ENCODE results near the gene MLKL. TPM values are rescaled to one million over a fixed set of nuclear protein-coding genes. Genes with fewer than 3 reads are reported as not detected.
"Not testable (repeated sequence)": the region's sequence is repeated elsewhere in the genome, so short reads cannot be mapped to it uniquely, and the experiment has no call there.

MLKL gene
- total RNA-seq, 1 donor from 2014 or later, result 11.5 TPM

DNA sequence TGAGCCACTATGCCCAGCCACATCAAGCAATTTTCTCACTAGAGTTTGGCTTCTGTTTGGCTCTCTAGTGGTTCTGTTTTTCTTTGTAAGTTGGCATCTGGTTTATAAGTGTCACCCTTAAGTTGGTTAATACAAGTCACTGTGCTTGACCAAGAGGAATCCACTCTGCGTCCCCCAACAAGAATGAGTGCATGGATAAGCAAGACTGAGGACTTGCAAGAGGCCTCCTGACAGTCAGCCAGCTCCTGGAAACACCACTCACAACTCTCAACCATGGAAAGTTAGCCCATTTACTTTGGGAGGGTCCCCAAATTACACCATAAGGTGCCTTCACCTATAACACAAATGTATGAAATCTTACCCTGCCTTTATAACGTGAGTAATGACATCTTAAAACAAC lies 41.6 kb downstream of the MLKL start:
- Histone ChIP-seq H3K4me3 (ENCODE audit: low read depth, low read length) (no peak overlapping the region), H3K27me3 (ENCODE audit: control insufficient read depth, insufficient read depth, low read length) (no peaks in the 10 kb centered on the region), H3K36me3 (ENCODE audit: control insufficient read depth, insufficient read depth, low read length) (peaks cover 6% of the 10 kb centered on the region)
- TF ChIP-seq, protein P1, sequence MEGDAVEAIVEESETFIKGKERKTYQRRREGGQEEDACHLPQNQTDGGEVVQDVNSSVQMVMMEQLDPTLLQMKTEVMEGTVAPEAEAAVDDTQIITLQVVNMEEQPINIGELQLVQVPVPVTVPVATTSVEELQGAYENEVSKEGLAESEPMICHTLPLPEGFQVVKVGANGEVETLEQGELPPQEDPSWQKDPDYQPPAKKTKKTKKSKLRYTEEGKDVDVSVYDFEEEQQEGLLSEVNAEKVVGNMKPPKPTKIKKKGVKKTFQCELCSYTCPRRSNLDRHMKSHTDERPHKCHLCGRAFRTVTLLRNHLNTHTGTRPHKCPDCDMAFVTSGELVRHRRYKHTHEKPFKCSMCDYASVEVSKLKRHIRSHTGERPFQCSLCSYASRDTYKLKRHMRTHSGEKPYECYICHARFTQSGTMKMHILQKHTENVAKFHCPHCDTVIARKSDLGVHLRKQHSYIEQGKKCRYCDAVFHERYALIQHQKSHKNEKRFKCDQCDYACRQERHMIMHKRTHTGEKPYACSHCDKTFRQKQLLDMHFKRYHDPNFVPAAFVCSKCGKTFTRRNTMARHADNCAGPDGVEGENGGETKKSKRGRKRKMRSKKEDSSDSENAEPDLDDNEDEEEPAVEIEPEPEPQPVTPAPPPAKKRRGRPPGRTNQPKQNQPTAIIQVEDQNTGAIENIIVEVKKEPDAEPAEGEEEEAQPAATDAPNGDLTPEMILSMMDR (IDR thresholded peaks at IDR 0.05; ENCODE audit: insufficient read depth, low read length, poor library complexity, severe bottlenecking), result no peak
- DNase-seq (ENCODE audit: low read depth), result no peak

DNA sequence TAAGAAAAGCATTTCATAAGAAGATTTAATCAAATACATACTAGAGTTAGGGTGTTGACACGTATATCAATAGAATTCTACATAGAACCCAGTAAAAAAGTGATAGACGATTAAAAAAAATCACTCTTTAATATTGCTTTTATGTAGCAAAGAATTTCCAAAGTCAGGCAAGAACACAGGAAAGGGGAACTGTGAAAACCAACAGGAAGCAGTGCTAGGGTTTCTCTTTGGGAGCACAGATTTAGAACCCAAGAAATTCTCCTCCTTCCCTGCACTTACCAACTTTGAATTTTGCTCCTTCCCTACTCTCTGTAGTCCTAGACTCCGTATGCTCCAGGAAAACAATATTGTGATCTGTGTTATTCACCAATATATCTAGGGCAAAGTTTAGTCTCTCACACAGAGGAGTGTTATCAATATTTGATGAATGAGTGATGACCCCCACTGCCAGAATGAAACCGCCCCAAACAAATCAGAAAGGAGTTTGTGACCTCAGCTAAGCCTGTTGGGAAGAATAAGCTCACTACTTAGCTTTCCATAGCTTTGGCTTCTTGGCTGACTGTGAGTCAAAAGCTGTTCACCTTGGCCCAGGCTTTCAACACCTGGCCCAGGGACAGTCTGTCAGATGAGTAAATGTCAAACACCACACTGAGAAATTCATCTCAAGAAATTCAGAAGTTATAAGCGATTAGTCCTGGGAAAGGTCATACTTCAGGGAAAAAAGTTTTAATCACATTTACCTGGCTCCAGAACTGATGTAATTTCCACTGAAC lies 42.6 kb downstream of the MLKL start:
- DNase-seq (ENCODE audit: low read depth), result no peak
- Histone ChIP-seq H3K36me3 (ENCODE audit: control insufficient read depth, insufficient read depth, low read length) (peaks cover 6% of the 10 kb centered on the region), H3K27me3 (ENCODE audit: control insufficient read depth, insufficient read depth, low read length) (no peaks in the 10 kb centered on the region), H3K4me3 (ENCODE audit: low read depth, low read length) (no peak overlapping the region)
- TF ChIP-seq, protein P1 (IDR thresholded peaks at IDR 0.05; ENCODE audit: insufficient read depth, low read length, poor library complexity, severe bottlenecking), result no peak

DNA sequence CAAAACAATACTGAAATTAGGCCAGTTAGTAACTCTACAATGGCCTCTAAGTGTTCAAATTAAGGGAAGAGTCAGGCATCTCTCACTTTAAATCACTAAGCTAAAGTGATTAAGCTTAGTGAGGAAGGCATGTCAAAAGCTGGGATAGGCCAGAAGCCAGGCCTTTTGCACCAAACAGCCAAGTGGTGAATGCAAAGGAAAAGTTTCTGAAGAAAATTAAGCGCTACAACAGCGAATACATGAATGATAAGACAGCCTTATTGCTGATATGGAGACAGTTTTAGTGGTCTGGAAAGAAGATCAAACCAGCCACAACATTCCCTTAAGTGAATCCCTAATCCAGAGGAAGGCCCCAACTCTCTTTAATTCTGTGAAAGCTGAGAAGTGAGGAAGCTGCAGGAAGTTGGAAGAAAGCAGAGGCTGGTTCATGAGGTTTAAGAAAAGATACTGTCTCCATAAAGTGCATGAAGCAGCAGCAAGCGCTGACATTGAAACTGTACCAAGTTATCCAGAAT lies 46.1 kb downstream of the MLKL start:
- Histone ChIP-seq H3K4me3 (ENCODE audit: low read depth, low read length) (no peak overlapping the region), H3K27me3 (ENCODE audit: control insufficient read depth, insufficient read depth, low read length) (no peaks in the 10 kb centered on the region), H3K36me3 (ENCODE audit: control insufficient read depth, insufficient read depth, low read length) (peaks cover 3% of the 10 kb centered on the region)
- TF ChIP-seq, protein P1 (IDR thresholded peaks at IDR 0.05; ENCODE audit: insufficient read depth, low read length, poor library complexity, severe bottlenecking), result no peak
- DNase-seq (ENCODE audit: low read depth), result no peak

DNA sequence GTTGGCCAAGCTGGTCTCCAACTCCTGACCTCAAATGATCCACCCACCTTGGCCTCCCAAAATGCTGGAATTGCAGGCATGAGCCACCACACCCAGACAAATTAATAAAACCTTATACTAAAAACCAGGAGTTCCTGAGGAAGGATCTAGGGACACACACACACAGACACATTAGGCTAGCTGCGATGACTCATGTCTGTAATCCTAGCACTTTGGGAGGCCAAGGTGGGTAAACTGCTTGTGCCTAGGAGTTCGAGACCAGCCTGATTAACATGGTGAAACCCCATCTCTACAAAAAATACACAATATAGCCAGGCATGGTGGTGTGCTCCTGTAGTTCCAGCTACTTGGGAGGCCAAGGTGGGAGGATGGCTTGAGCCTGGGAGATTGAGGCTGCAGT lies 47.8 kb downstream of the MLKL start:
- not testable (repeated sequence) for H3K4me3 ChIP-seq (ENCODE audit: low read depth, low read length); H3K27me3 ChIP-seq (ENCODE audit: control insufficient read depth, insufficient read depth, low read length); DNase-seq (ENCODE audit: low read depth); H3K36me3 ChIP-seq (ENCODE audit: control insufficient read depth, insufficient read depth, low read length)

DNA sequence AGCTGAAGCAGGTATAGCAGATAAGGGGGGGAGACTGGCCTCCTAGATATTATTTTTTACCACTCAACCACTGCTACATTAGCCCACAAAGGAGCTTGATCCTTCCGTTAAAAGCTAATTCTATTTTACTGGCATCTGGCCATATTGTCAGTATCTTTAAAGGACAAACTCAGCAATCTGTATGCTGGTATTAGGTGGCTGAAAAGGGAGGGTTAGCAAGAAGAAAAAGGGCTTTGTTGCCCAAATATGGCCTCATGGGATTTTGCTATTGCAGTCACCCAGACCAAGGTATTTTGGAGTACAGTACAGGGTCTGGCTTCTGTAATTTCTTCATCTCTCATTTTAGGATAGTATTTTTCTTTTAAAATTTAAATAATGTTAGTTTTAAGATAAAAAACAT lies 48.4 kb downstream of the MLKL start:
- Histone ChIP-seq H3K36me3 (ENCODE audit: control insufficient read depth, insufficient read depth, low read length) (peaks cover 2% of the 10 kb centered on the region), H3K4me3 (ENCODE audit: low read depth, low read length) (no peak overlapping the region), H3K27me3 (ENCODE audit: control insufficient read depth, insufficient read depth, low read length) (no peaks in the 10 kb centered on the region)
- TF ChIP-seq, protein P1 (IDR thresholded peaks at IDR 0.05; ENCODE audit: insufficient read depth, low read length, poor library complexity, severe bottlenecking), result no peak
- no peak for DNase-seq (ENCODE audit: low read depth)

DNA sequence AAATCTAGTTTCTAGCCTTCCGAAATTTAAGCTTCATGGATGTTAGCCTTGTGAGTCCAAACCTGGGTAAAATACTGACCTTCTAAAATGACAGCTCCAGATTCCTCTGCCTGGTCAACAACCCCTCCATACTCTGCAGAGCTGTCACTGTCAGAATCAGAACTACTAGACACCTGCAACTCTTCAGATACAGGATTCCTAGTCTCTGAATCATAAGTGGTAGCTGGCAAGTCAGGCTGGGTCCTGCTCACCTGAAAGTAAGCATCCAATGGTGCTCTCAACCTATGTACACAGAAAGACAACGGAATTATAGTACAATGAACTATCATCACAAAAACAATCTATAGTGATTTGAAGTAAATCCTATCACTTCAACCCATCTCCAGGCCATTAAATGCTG lies 48.8 kb downstream of the MLKL start:
- Histone ChIP-seq H3K36me3 (ENCODE audit: control insufficient read depth, insufficient read depth, low read length) (peaks cover 2% of the 10 kb centered on the region), H3K4me3 (ENCODE audit: low read depth, low read length) (no peak overlapping the region), H3K27me3 (ENCODE audit: control insufficient read depth, insufficient read depth, low read length) (no peaks in the 10 kb centered on the region)
- TF ChIP-seq, protein P1 (IDR thresholded peaks at IDR 0.05; ENCODE audit: insufficient read depth, low read length, poor library complexity, severe bottlenecking), result no peak
- DNase-seq (ENCODE audit: low read depth), result no peak

Measured in kidney epithelial cell (primary cell).